Right lobe of liver (tissue), 4 donors: ENCODE results near the gene CAP2.

Experiments
- CTCF ChIP-seq, 4 donors: fragments of 200-600 bp in 3 of 4; fragments of 450-650 bp in 1 of 4; IDR thresholded peaks; one replicate each; pipeline versions ENCODE4 v1.5.1 to v1.8.0; 2016 to 2022; ENCODE audit warnings: antibody characterized with exemption in 4 of 4, mild to moderate bottlenecking in 2 of 4
- POLR2A ChIP-seq: fragments of 450-650 bp; IDR thresholded peaks from one replicate; pipeline ENCODE4 v1.6.1; 2017; ENCODE audit warnings: antibody characterized with exemption, mild to moderate bottlenecking
- donor health status: DM: no; HTN: no; CAD: no.
- donor health status: DM: no; HTN: no; CAD: no.
- donor health status: DM: no; HTN: yes; CAD: no.

GRCh38 chr6:17484201-17484849 is 90.9 kb downstream of the CAP2 start:
- no peak for TF ChIP-seq CTCF (IDR thresholded peaks at IDR 0.05)
- no peak for TF ChIP-seq POLR2A
